D721Med (cell line): ENCODE measurements around the gene ZNF23.

Source experiments
- DNase-seq: peaks from one replicate; pipeline ENCODE4 v3.0.0; 2011; ENCODE audit warnings: low spot score; ENCODE audit not compliant: insufficient read length
- FAIRE-seq: peaks from 2 replicates; lab custom pipeline; 2011; peaks lifted over from hg19 to GRCh38; lab: Jason Lieb, UNC
- CTCF ChIP-seq: IDR thresholded peaks from 2 replicates; pipeline ENCODE4 v1.5.1; 2012; ENCODE audit warnings: mild to moderate bottlenecking, control low read depth; ENCODE audit not compliant: insufficient read depth; ENCODE audit errors: missing control alignments

The ZNF23 gene

GRCh38 chr16:71423865-71424264, 38.2 kb downstream of the ZNF23 start:
- DNase-seq (no peak), FAIRE-seq (no peak)
- no peak for TF ChIP-seq CTCF

GRCh38 chr16:71423016-71423415, 39.0 kb downstream of the ZNF23 start:
- DNase-seq = no peak
- no peak for FAIRE-seq
- no peak for TF ChIP-seq CTCF

DNA sequence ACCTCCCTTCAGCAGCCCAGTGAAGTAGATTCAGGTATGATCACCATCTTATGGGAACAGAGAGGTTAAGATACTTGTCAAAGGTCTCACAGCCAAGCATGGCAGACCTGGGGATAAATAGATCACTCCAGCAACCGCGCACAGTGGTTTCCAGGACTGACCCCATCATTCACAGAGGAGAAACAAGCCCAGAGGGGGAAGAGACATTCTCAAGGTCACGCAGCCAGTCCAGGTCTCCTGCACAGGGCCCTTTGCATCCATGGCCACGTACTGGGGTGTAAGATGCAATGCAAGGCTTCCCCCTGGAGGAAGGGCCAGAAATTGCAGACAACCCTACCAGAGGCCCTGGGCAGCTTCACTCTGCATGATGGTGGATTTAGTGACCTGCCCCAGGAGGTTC, 40.1 kb downstream of the ZNF23 start:
- DNase-seq = no peak
- TF ChIP-seq CTCF = peak; percentile 34
- no peak for FAIRE-seq

GRCh38 chr16:71414038-71414437, 48.0 kb downstream of the ZNF23 start:
- DNase-seq (no peak), FAIRE-seq (no peak)
- TF ChIP-seq CTCF = no peak

- DNase-seq (no peak), FAIRE-seq (no peak)
- TF ChIP-seq CTCF = no peak
Measured at GRCh38 chr16:71413341-71413740, 48.7 kb downstream of the ZNF23 start.

DNA sequence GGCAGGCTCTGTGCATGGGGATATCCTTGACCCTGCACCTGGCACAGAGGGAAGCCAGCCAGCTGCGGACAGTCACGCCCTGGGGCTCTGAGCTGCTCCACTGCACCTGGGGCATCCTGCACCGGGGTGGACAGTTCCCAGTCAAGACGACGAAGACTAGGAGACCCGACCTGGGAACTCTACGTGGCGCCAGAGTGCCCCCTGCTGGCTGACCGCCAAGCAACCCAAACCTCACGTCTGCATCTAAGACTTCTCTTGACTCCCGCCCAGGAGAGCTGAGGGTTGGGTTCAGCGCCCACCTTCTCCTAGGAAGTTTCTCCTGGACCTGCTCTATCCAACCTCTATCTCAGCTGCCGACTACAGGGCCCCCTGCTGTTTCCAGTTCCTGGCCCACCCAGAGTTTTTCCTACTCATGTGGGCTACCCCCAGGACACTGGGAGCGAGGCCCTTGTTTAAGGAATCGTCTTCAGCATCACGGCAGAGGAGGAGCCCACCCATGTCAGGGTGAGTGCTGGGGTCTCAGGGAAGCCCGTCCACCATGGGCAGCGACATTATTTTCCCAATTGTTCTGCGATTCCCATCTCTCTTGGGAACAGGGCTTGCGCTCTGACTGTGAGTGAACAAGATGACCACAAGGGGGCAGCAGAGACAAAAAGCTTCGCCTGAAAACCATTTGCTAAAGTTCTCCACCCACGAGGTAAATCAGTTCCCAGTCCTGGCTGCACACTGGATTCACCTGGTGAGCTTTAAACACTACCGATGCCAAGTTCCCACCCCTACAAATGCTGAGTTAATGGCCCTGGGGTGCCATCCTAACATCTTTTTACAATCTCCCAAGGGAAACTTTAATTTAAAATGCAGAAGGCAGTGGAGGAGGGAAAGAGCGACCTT, 49.5 kb downstream of the ZNF23 start:
- DNase-seq (peak; percentile 46), FAIRE-seq (no peak)
- TF ChIP-seq CTCF = peak; percentile 79

GRCh38 chr16:71410146-71410545, 51.9 kb downstream of the ZNF23 start:
- TF ChIP-seq CTCF = no peak
- FAIRE-seq (no peak), DNase-seq (no peak)
